Gastroesophageal sphincter (tissue), 3 donors: ENCODE results near the gene FAM83D.

ENCODE experiments used
- CTCF ChIP-seq, 4 experiments: fragments of 200-600 bp in 2 of 4; fragments of 450-650 bp in 2 of 4; sonication (generic) in 1 of 4; IDR thresholded peaks; one replicate each; pipeline ENCODE4 v1.5.1; 2017 to 2019; ENCODE audit warnings: antibody characterized with exemption in 4 of 4, mild to moderate bottlenecking in 2 of 4, moderate library complexity in 2 of 4
- POLR2A ChIP-seq, 2 donors: fragments of 450-650 bp; IDR thresholded peaks; one replicate each; pipeline ENCODE4 v1.6.1; 2017; ENCODE audit warnings: antibody characterized with exemption in 2 of 2, mild to moderate bottlenecking in 2 of 2, moderate library complexity in 1 of 2

DNA sequence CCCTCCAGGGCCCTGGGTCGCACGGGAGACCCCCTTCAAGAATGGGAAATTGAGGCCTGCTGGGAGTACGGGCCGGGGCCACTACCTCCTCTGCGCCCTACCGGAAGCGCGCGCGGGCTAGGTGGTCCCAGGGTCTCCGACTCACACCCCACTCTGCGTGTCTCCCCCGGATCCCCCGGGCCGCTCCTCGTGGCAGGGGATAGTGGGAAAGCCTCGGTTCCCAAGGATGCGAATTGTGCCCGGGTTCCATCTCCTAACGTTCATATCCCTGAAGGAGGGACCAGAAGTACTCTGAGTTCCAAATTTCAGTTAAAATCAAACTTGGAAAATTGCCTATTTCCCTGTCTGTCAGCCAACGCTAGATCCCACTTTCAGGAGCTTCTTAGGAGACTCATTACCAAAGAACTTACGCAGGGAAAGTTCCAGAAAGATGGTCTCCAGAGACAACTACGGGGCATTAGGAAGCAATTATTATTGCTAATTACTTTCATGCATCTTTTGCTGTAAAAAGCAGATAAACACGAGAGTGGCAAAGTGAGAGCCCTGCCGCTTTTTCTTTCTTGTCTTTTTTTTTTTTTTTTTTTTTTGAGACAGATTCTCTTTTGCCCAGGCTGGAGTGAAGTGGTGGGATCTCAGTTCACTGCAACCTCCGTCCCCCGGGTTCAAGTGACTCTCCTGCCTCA lies 858 bp downstream of the FAM83D start:
- no peak for TF ChIP-seq CTCF (IDR thresholded peaks at IDR 0.05)
- no peak for TF ChIP-seq POLR2A (IDR thresholded peaks at IDR 0.05)
